Limb (tissue), 2 donors: Measurements from ENCODE around the gene MIR17HG.

Source experiments
- DNase-seq, 2 donors: peaks; one replicate each; pipeline ENCODE4 v3.0.0-alpha.2; 2016; ENCODE audit errors: extremely low spot score in 2 of 2

Gene MIR17HG

DNA sequence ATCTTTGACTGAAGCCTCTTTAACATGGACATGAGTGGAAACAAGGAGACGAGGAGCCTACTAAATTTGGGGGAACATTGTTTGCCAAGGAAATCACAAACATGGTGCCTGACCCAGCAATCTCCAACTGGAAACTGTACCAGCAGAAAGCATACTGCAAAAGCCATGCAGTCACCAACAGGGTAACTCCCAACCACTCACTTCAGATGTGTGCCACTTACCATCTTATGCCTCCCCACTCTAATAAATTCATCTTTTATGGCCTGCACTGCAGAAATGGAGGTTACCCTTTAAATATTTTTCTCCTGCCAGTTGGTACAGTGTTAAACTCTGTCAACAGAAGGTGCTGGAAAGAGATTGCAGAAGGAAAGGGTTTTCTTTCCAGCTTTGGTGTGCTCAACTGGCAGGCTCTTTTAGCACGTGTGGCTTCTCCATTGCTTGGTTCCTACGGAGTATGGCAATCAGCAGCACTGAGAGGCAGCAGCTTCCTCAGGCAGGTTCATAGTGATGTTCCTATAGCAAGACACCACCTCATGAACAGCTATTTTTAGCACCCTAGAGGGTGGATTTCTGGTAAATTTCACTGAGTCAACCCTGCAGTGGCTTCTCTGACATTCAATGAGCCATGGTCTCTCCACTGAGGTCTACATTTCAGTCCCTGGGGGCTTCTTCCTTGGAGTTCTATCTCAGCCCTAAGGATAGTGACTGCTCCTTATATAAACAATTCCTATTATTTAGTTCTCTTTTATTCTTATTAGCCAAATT is 21.4 kb downstream of the MIR17HG start:
- DNase-seq = no peak

- DNase-seq = no peak
These were observed 21.9 kb downstream of the MIR17HG start for GRCh38 chr13:91369441-91369831.

DNA sequence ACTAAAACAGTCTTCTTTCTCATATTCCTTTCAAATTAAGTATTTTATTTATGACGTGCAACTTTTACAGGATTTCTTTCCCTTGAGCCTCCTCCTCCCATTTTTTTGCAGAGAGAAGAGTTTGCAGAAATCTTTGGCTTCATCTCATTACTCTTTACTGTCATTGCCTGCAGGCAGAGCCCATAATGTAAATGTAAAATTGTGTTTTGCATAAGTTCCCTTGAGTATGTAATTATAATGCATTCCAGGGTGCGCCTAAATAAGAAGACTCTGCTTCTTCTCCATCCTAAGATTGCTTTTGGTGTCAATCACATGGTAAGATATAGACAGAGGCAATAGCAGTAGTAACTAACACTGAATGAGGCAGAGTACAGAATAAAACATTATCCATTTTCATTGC is 23.0 kb downstream of the MIR17HG start:
- no peak for DNase-seq

GRCh38 chr13:91372911-91373310 is 25.4 kb downstream of the MIR17HG start:
- DNase-seq = no peak

DNA sequence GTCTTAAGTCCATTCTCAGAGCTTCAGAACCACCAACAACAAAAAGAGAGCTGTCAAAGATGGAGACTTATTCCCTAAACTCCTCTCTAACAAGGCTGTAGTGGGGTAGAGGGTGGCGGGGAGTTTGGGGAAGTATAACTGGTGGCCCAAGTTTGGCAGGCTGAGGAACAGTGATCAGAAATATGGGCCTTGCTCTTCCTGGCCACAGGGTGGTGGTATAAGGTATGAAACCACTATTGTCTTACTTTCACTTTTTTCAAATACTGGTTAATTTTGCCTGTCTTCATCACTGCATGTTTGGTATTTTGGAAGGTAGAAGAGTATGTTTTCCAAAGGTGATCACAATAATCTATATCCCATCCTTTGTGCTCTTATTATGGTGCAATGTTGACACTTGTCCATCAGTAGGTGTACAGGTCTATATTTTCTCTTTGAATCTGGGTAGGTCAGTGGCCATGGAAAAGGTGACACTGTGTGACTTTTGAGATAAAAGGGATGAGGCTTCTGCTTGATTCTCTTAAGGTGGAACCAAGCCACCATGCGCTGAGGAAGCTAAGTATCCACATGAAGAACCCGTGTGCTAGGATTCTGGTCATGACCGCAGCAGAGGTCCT is 27.7 kb downstream of the MIR17HG start:
- DNase-seq = no peak

GRCh38 chr13:91381371-91381770 is 33.9 kb downstream of the MIR17HG start:
- peak in 1 of 2 donors; percentile 24 for DNase-seq

DNA sequence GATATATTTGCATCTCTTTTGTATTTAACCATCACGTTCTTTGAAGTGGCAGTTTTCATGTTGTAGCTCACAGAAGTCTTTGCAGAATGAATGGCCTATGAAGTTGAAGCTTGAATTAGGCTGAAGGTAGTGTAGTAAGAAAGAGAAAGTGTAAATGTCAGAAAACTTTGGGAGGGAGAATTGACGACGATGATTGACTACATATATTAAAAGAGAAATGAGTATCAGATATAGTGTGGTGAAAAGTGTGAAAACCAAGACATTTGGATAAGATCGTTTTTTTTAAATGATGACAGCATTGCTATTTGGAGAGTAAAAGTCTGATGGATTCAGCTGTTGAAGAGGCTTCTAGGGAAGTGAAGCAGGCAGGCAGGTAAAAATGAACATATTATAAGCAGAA is 36.3 kb downstream of the MIR17HG start:
- DNase-seq = no peak

GRCh38 chr13:91384896-91385295 is 37.4 kb downstream of the MIR17HG start:
- DNase-seq = no peak

DNA sequence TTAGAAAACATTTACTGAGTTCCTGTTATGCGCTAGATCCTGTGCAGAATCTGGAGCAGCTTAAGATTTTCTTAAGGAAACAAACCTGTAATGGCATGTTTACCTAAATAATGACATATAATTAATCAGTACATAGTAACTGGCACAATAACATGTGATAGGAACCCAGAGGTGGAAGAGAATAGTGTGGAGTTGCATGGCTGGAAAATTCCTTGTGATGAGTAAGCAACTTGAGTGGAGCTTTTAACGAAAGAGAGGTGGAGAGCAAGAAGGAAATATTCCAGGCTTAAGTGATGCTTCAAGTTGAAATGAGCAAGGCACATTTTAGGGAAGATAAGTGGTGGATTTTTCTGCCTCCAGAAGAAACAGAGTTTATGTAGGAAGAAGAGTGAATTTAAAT is 41.7 kb downstream of the MIR17HG start:
- DNase-seq = no peak

DNA sequence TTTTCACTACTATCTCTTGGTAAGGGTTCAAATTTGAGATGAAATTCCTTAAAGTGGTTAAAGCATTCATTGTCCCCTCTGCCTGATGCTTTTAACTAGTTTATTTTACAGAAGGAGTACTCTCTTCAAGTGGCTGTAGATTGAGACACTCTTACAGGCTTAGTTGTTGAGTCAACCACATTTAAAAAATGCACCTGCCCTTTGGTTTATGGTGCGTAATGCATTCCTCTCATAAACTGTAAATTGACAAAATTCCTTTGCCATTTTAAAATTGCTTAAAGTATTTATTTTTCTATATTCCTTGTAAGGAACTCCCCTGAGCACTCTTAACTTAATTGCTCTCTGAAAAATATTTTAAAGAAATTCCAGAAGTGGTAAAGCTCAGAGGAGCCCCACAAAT is 50.1 kb downstream of the MIR17HG start:
- DNase-seq = no peak

DNA sequence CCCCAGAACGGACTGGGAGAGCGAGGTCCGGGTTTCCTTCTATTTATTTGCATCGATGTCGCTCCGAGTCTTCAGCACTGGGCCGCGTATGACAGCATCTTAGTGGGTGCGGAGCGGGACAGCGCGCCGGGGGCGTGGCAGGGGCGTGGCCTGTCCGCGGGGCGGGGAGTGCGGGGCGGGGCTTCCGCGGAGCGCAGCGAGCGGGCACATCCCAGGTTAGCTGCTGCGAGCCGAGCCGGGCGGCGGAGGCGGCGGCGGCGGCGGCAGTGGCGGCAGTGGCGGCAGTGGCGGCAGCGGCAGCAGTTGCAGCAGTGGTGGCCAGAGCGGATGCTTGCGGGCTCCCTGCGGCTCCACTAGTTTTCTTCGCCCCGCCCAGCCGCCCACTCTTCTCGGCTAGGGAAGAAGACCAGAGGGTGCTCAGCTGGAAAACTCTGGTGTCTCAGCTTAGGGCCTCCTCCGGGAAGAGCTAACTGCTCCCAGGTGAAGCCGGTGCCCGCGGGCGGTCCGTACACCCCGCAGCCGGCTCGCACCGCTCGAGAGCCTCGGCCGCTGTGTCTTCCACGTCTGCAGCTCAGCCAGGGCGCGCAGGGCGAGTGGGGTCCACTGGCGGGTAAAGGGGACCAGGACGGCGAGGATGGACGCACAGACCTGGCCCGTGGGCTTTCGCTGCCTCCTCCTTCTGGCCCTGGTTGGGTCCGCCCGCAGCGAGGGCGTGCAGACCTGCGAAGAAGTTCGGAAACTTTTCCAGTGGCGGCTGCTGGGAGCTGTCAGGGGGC is 51.1 kb downstream of the MIR17HG start, which contains the start of gene GPC5:
TSS of gene GPC5 (plus strand) at position 209 of the 776 bp plus-strand sequence.
- peak; percentile 80 to 88 for DNase-seq

- DNase-seq = no peak
These were observed 51.9 kb downstream of the MIR17HG start for GRCh38 chr13:91399189-91400062.

DNA sequence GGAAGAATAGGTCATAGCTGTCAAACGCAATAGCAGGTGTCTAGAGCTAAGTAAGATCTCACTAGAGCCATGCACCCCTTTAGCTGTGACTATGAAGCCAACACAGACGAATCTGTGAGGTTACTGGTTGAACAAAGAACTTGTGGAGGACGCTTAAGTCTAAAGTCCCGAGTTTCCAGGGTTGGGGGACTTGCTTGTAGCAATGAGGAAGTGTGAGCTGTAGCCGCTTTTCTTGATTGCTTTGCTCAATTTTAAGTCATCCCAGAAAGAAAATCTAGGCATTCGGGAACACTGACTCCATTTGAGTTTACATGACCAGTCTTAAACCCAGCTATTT is 52.5 kb downstream of the MIR17HG start:
- no peak for DNase-seq

DNA sequence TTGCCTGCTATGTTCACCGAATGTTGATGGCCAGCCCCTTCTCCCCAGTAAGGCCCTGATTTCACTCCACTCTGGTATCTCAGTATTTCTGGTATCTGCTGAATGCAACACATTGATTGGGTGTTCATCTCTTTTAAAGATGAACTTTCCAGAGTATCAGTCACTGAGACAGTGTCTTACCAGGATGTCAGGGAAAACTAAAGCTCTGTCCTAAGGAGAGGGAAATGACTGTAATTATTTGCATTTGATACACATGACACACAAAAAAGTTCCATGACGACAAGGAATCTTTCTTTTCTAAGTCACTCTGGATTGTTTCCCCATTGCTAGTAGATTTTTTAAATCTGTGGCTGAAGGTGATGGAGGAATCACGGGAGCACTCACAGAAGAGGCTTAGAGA is 53.2 kb downstream of the MIR17HG start:
- no peak for DNase-seq

DNA sequence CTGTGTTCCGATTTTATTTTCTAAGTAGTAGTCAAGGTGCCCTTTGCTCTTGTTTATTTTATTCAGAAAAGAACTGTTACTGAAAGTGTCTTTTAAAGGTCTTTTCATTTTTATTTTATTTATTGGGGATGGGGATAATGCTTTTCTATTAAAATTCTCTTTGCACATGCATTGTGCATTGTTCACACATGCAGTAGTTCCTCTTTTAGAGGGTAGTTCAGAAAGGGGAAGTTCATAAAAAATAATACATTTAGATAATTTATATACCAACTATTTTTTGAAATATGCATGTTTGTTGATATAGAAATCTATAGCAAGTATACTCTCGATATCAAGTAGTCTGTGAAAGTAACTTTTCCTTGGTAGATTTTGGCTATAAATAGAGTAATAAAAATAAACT is 54.4 kb downstream of the MIR17HG start:
- DNase-seq = no peak
